Gastroesophageal sphincter (tissue), 3 donors: ENCODE results near the gene CFAP119.
A peak's percentile ranks its signal among the peaks of the same experiment; 100 is the strongest.

Experiments
- CTCF ChIP-seq, 4 experiments: fragments of 200-600 bp in 2 of 4; fragments of 450-650 bp in 2 of 4; sonication (generic) in 1 of 4; IDR thresholded peaks; one replicate each; pipeline ENCODE4 v1.5.1; 2017 to 2019; ENCODE audit warnings: antibody characterized with exemption in 4 of 4, mild to moderate bottlenecking in 2 of 4, moderate library complexity in 2 of 4
- EP300 ChIP-seq: sonication (generic); formaldehyde crosslinking; IDR thresholded peaks from one replicate; pipeline ENCODE4 v1.6.1; 2017; ENCODE audit warnings: antibody characterized with exemption, mild to moderate bottlenecking
- POLR2A ChIP-seq, 2 donors: fragments of 450-650 bp; IDR thresholded peaks; one replicate each; pipeline ENCODE4 v1.6.1; 2017; ENCODE audit warnings: antibody characterized with exemption in 2 of 2, mild to moderate bottlenecking in 2 of 2, moderate library complexity in 1 of 2
- POLR2AphosphoS5 ChIP-seq: sonication (generic); formaldehyde crosslinking; IDR thresholded peaks from one replicate; pipeline ENCODE4 v1.6.1; 2017; ENCODE audit warnings: antibody characterized with exemption

- peak in 3 of 4 experiments; percentile 4 to 17 (median 5) for TF ChIP-seq CTCF (IDR thresholded peaks at IDR 0.05)
- peak; percentile 85 to 88 for TF ChIP-seq POLR2A (IDR thresholded peaks at IDR 0.05)
- no peak for TF ChIP-seq EP300
- TF ChIP-seq POLR2AphosphoS5: peak; percentile 87
Measured at GRCh38 chr16:30761928-30762902, at the start of gene CFAP119, which contains the start of gene RNF40.
